HepG2 (cell line): ENCODE data around the gene C9orf50. TPM values are rescaled to one million over a fixed set of nuclear protein-coding genes. Genes with fewer than 3 reads are reported as not detected.

Source experiments
- ATAC-seq: fragments of 200-7000 bp; cut with Tn5 transposase; 3 replicates; pipeline ENCODE4 v1.9.1; 2020; ENCODE audit warnings: mild to moderate bottlenecking, moderate library complexity
- BruUV-seq: library from RNA; stranded (reverse); fragments of 400-500 nt; replicated peaks from 2 replicates; lab custom pipeline; 2021; lab: Mats Ljungman, UMichigan
- CTCF ChIA-PET: fragments of 300-600 bp; formaldehyde crosslinking; extraction: SDS; loops from one replicate; lab custom pipeline; 2021; ENCODE audit warnings: low total read pairs, inconsistent platforms, low intra/inter-chr PET ratio; lab: Yijun Ruan, JAX
- POLR2A ChIA-PET: fragments of 350-600 bp; sonication (Branson Sonifier 250); formaldehyde crosslinking; loops from one replicate; lab custom pipeline; 2020; ENCODE audit warnings: antibody characterized with exemption, inconsistent platforms; lab: Yijun Ruan, JAX
- DNase-seq: peaks from one replicate; pipeline ENCODE4 v3.0.0-alpha.2; 2015; ENCODE audit warnings: low spot score
- FAIRE-seq: peaks from 3 replicates; lab custom pipeline; 2011; peaks lifted over from hg19 to GRCh38; lab: Jason Lieb, UNC
- H2AFZ ChIP-seq: one replicate; pipeline ENCODE4 v1.6.1; 2011; ENCODE audit warnings: low read length, inconsistent platforms
- H3K27ac ChIP-seq: fragments of 300-600 bp; 3 replicates; pipeline ENCODE4 v1.8.0; 2011; ENCODE audit warnings: mixed run types, mild to moderate bottlenecking, mixed read lengths, low read length, inconsistent platforms; ENCODE audit not compliant: insufficient read depth; ENCODE audit errors: extremely low read length
- H3K27me3 ChIP-seq, 2 experiments: fragments of 200-600 bp in 1 of 2; 2 replicates in 1 of 2; 3 replicates in 1 of 2; pipeline versions ENCODE4 v1.6.0 to v1.8.0; 2011; ENCODE audit warnings: low read length in 2 of 2, mild to moderate bottlenecking in 2 of 2, moderate library complexity in 2 of 2, inconsistent platforms in 1 of 2; ENCODE audit not compliant: insufficient read depth in 2 of 2, control insufficient read depth in 1 of 2
- H3K36me3 ChIP-seq, 2 experiments: fragments of 200-600 bp in 1 of 2; replicated peaks in 1 of 2; 2 replicates in 1 of 2; 3 replicates in 1 of 2; pipeline versions ENCODE4 v1.5.1 to v1.8.0; 2011; ENCODE audit warnings: low read length in 2 of 2, inconsistent platforms in 1 of 2; ENCODE audit not compliant: insufficient read depth in 2 of 2, control insufficient read depth in 1 of 2
- H3K4me1 ChIP-seq: 2 replicates; pipeline ENCODE4 v1.5.1; 2012; ENCODE audit warnings: low read length, inconsistent platforms; ENCODE audit not compliant: insufficient read depth
- H3K4me2 ChIP-seq: 2 replicates; pipeline ENCODE4 v1.6.0; 2011; ENCODE audit warnings: low read depth, low read length, inconsistent platforms
- H3K4me3 ChIP-seq, 3 experiments: fragments of 200-600 bp in 1 of 3; sonication (generic), shearing (Covaris generic) in 1 of 3; replicated peaks in 1 of 3; 2 replicates each; pipeline ENCODE4 v1.5.1; 2011 to 2016; ENCODE audit warnings: low read length in 3 of 3, inconsistent platforms in 2 of 3, low read depth in 2 of 3, mild to moderate bottlenecking in 2 of 3, control low read depth in 1 of 3, mixed read lengths in 1 of 3; ENCODE audit not compliant: insufficient read depth in 1 of 3
- H3K79me2 ChIP-seq: one replicate; pipeline ENCODE4 v1.6.1; 2011; ENCODE audit warnings: low read length, inconsistent platforms; ENCODE audit not compliant: insufficient read depth
- H3K9ac ChIP-seq: 2 replicates; pipeline ENCODE4 v1.6.0; 2011; ENCODE audit warnings: mild to moderate bottlenecking, low read depth, low read length, inconsistent platforms; ENCODE audit not compliant: insufficient read depth
- H3K9me3 ChIP-seq: 2 replicates; pipeline ENCODE4 v1.5.1; 2012; ENCODE audit warnings: mild to moderate bottlenecking, low read length
- H4K20me1 ChIP-seq: 2 replicates; pipeline ENCODE4 v1.6.0; 2011; ENCODE audit warnings: inconsistent platforms, mild to moderate bottlenecking, low read length, moderate library complexity; ENCODE audit not compliant: insufficient read depth
- NCOA5 ChIP-seq: sonication (generic); formaldehyde crosslinking; IDR thresholded peaks from 2 replicates; pipeline ENCODE4 v1.4.0; 2020; ENCODE audit warnings: missing genetic modification reagents
- NFIB ChIP-seq: sonication (generic); formaldehyde crosslinking; IDR thresholded peaks from 2 replicates; pipeline ENCODE4 v1.9.0; 2021; ENCODE audit warnings: missing genetic modification reagents, mild to moderate bottlenecking, borderline replicate concordance
- NR1H2 ChIP-seq: sonication (generic); formaldehyde crosslinking; IDR thresholded peaks from 2 replicates; pipeline ENCODE4 v1.8.1; 2022; ENCODE audit warnings: low read depth, missing genetic modification reagents, borderline replicate concordance
- ZNF256 ChIP-seq: sonication (generic); formaldehyde crosslinking; conservative IDR thresholded peaks from 2 replicates; pipeline ENCODE4 v1.4.0; 2020; ENCODE audit warnings: missing genetic modification reagents
- ZNF282 ChIP-seq: fragments of 450-650 bp; IDR thresholded peaks from 2 replicates; pipeline ENCODE4 v1.6.1; 2018; ENCODE audit not compliant: partially characterized antibody
- ZNF335 ChIP-seq: sonication (generic); formaldehyde crosslinking; IDR thresholded peaks from 2 replicates; pipeline ENCODE4 v1.4.0; 2020; ENCODE audit warnings: missing genetic modification reagents
- ZSCAN29 ChIP-seq: sonication (generic); formaldehyde crosslinking; conservative IDR thresholded peaks from 2 replicates; pipeline ENCODE4 v1.4.0; 2020; ENCODE audit warnings: mild to moderate bottlenecking, missing genetic modification reagents
- WGBS: methylation state at CpG from one replicate; pipeline ENCODE4 v1.1.6; 2017; ENCODE audit warnings: low lambda C conversion rate; 5-methylcytosine and 5-hydroxymethylcytosine counted together
- in situ Hi-C: cut with HindIII; loops from 2 replicates; pipeline ENCODE4 v1.10.0; 2017; ENCODE audit warnings: low pct_unique_long_range_greater_than_20kb; ENCODE audit not compliant: extremely low pct_ligation_motif_present
- intact Hi-C: fragments of 100-400 bp; cut with micrococcal nuclease; formaldehyde crosslinking; loops from one replicate; pipeline ENCODE4 v1.10.0; 2022; ENCODE audit not compliant: unreplicated experiment
- polyA plus RNA-seq, 8 experiments: library from polyadenylated mRNA; depleted of rRNA in 3 of 8; stranded (reverse) in 7 of 8; unstranded in 1 of 8; fragments of >200 nt; fragmentation: Illumina TruSeq in 4 of 8; extraction: Trizol in 4 of 8; gene quantifications; 2 replicates each; pipeline versions ENCODE4 v1.2.1 to v1.2.3, GENCODE V29; 2011 to 2016; ENCODE audit warnings: low read depth in 4 of 8, missing spikeins in 1 of 8, mixed read lengths in 1 of 8; ENCODE audit not compliant: insufficient read depth in 1 of 8
- total RNA-seq, 5 experiments: library from RNA; depleted of rRNA; stranded (reverse); fragments of >200 nt; fragmentation: Illumina TruSeq; extraction: Trizol; gene quantifications; 2 replicates each; pipeline ENCODE4 v1.2.3, GENCODE V29; 2016; ENCODE audit warnings: low read depth in 1 of 5
- TF ChIP-seq, protein P1 (sequence below): sonication (generic); formaldehyde crosslinking; IDR thresholded peaks from 2 replicates; pipeline ENCODE4 v1.5.0; 2020; ENCODE audit warnings: missing genetic modification reagents
- TF ChIP-seq, protein P2 (sequence below): sonication (generic); formaldehyde crosslinking; IDR thresholded peaks from 2 replicates; pipeline ENCODE4 v1.5.0; 2020; ENCODE audit warnings: missing genetic modification reagents

C9orf50 gene
- total and polyA plus RNA-seq, 2 of the 13 experiments (the other 11 are each of a cell fraction or from before 2014, with no cell fraction given), result not detected

DNA sequence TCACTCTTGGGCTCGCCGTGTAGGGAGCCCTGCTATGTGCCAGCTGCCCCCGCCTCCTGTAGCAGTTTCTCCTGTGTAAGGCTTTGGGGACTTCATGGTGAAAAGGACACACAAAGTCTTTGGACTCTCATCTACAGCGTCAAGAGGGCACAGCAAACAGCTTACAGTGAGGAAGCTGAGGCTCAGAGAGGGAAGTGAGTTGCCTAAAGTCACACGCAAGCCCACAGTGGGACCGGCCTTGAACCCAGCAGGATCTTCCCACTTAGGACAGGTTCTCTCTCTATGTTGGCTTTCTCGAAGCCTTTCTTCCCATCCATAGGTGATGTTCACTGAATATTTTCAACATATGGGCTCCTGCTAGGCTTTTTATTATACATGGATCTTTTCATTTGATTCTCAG, 34.8 kb upstream of the C9orf50 start:
- ATAC-seq, result no peak
- Histone ChIP-seq H3K4me3 (no peak overlapping the region), H3K9me3 (no peaks in the 10 kb centered on the region), H3K79me2 (no peaks in the 10 kb centered on the region), H4K20me1 (no peaks in the 10 kb centered on the region), H3K36me3 (no peaks in the 10 kb centered on the region), H2AFZ (no peak overlapping the region), H3K4me1 (peaks cover 13% of the 10 kb centered on the region), H3K4me2 (no peak overlapping the region), H3K27ac (no peak overlapping the region), H3K27me3 (peaks cover 6 to 31% of the 10 kb centered on the region in 2 experiments; a peak in 4 of 5 replicates), H3K9ac (no peak overlapping the region)
- TF ChIP-seq, protein P1, sequence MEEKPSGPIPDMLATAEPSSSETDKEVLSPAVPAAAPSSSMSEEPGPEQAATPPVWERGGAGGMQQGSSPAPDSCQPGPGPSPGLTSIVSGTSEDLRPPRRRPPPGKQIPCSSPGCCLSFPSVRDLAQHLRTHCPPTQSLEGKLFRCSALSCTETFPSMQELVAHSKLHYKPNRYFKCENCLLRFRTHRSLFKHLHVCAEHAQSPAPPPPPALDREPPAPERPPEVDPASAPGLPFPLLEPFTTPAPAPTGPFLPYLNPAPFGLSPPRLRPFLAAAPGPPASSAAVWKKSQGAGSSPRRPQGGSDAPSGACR (CRISPR knock-in tag), result no peak
- TF ChIP-seq, protein P2, sequence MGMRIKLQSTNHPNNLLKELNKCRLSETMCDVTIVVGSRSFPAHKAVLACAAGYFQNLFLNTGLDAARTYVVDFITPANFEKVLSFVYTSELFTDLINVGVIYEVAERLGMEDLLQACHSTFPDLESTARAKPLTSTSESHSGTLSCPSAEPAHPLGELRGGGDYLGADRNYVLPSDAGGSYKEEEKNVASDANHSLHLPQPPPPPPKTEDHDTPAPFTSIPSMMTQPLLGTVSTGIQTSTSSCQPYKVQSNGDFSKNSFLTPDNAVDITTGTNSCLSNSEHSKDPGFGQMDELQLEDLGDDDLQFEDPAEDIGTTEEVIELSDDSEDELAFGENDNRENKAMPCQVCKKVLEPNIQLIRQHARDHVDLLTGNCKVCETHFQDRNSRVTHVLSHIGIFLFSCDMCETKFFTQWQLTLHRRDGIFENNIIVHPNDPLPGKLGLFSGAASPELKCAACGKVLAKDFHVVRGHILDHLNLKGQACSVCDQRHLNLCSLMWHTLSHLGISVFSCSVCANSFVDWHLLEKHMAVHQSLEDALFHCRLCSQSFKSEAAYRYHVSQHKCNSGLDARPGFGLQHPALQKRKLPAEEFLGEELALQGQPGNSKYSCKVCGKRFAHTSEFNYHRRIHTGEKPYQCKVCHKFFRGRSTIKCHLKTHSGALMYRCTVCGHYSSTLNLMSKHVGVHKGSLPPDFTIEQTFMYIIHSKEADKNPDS, result no peak
- TF ChIP-seq ZNF282 (no peak), NCOA5 (CRISPR knock-in tag) (no peak)
- BruUV-seq, result no TSS peak
- POLR2A ChIA-PET, result no interaction called here
- in situ Hi-C loops (no loop called here), intact Hi-C loops (no loop called here)
- no peak for DNase-seq
- CTCF ChIA-PET, result no interaction called here
- WGBS, result 27% methylated on average over 5 of the region's 7 CpGs
- no peak for FAIRE-seq

DNA sequence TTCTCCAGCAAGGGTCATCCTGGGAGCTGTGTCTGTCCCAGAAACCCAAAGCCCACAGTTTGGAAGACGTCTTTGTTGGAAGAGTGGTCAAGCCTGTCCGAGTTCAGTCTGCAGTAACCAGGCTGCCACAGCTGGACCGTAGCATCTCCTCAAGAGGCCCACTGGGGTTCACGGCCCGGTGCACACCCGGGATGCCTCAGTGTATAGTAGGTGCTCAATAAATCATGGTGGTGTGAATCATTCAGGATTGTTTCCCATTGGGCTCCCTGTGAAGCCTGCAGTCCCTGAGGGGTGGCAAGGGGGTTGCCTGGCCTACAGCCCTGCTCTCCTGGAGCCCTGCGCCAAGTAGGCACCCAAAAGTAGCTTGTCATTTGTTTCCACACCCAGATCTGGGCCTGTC, 34.3 kb upstream of the C9orf50 start:
- H3K9me3 ChIP-seq, result no peaks in the 10 kb centered on the region
- FAIRE-seq, result no peak
- H3K4me3 ChIP-seq, result no peak overlapping the region
- H3K4me2 ChIP-seq, result no peak overlapping the region
- no peak overlapping the region for H3K9ac ChIP-seq
- no peaks in the 10 kb centered on the region for H4K20me1 ChIP-seq
- ChIA-PET POLR2A (no interaction called here), CTCF (no interaction called here)
- no peak for ATAC-seq
- no peak for DNase-seq
- H3K27ac ChIP-seq, result no peak overlapping the region
- WGBS, result 56% methylated on average over 4 of the region's 7 CpGs
- no peaks in the 10 kb centered on the region for H3K36me3 ChIP-seq
- no peaks in the 10 kb centered on the region for H3K79me2 ChIP-seq
- no TSS peak for BruUV-seq
- no peak overlapping the region for H2AFZ ChIP-seq
- intact Hi-C loops (no loop called here), in situ Hi-C loops (no loop called here)
- peaks cover 8 to 33% of the 10 kb centered on the region in 2 experiments; a peak in 4 of 5 replicates for H3K27me3 ChIP-seq
- no peak for TF ChIP-seq NR1H2
- no peak for TF ChIP-seq ZNF335 (CRISPR knock-in tag)
- no peak for TF ChIP-seq NFIB (CRISPR knock-in tag)
- TF ChIP-seq ZNF256 (CRISPR knock-in tag), result no peak
- no peak for TF ChIP-seq ZSCAN29 (CRISPR knock-in tag)
- H3K4me1 ChIP-seq, result peaks cover 13% of the 10 kb centered on the region
